Stimulated activated CD4-positive, alpha-beta T cell treated with anti-CD3 and anti-CD28 coated beads, Interleukin-1b, Interleukin-23, amount 100 ng/mL, for 1 hour (primary cell): ENCODE data around the gene MAPKAPK3.

ENCODE experiments used
- DNase-seq, 2 donors: peaks; one replicate each; pipeline ENCODE4 v3.0.0-alpha.2; 2020; ENCODE audit warnings: low read depth in 2 of 2

Gene MAPKAPK3

GRCh38 chr3:50617096-50617791 lies at the start of gene MAPKAPK3:
MAPKAPK3 (plus strand) TSS chr3:50617151; CDS start chr3:50617566, 415 bp downstream.
- DNase-seq, result no peak

GRCh38 chr3:50567386-50568167 lies 49.4 kb upstream of the MAPKAPK3 start, which contains the start of gene C3orf18:
C3orf18 (minus strand) TSS chr3:50567747; CDS start chr3:50565699, 2,048 bp downstream.
- DNase-seq, result peak; percentile 86 to 90

GRCh38 chr3:50568947-50569749 lies 47.8 kb upstream of the MAPKAPK3 start, which contains the start of gene HEMK1:
HEMK1 (plus strand) TSS chr3:50569522; CDS start chr3:50571105, 1,583 bp downstream.
- peak; percentile 76 to 81 for DNase-seq

GRCh38 chr3:50570508-50571279 lies 46.3 kb upstream of the MAPKAPK3 start:
- DNase-seq, result no peak

- DNase-seq, result no peak
Measured at GRCh38 chr3:50571486-50571885, 45.5 kb upstream of the MAPKAPK3 start.

- DNase-seq, result peak; percentile 54 to 73
Measured at GRCh38 chr3:50572158-50572557, 44.8 kb upstream of the MAPKAPK3 start.

GRCh38 chr3:50572801-50573371 lies 44.1 kb upstream of the MAPKAPK3 start:
- DNase-seq, result no peak

- DNase-seq, result no peak
Measured at GRCh38 chr3:50573566-50574443, 43.1 kb upstream of the MAPKAPK3 start.

GRCh38 chr3:50574444-50574831 lies 42.5 kb upstream of the MAPKAPK3 start:
- no peak for DNase-seq

GRCh38 chr3:50575372-50575771 lies 41.6 kb upstream of the MAPKAPK3 start:
- no peak for DNase-seq

- no peak for DNase-seq
Measured at GRCh38 chr3:50577348-50577747, 39.6 kb upstream of the MAPKAPK3 start.

GRCh38 chr3:50580683-50581458 lies 36.1 kb upstream of the MAPKAPK3 start:
- no peak for DNase-seq

- DNase-seq, result no peak
Measured at GRCh38 chr3:50581459-50581842, 35.5 kb upstream of the MAPKAPK3 start.

- no peak for DNase-seq
Measured at GRCh38 chr3:50582083-50582482, 34.9 kb upstream of the MAPKAPK3 start.

- DNase-seq, result no peak
Measured at GRCh38 chr3:50583897-50584296, 33.1 kb upstream of the MAPKAPK3 start.

GRCh38 chr3:50584391-50584790 lies 32.6 kb upstream of the MAPKAPK3 start:
- DNase-seq, result no peak

- no peak for DNase-seq
Measured at GRCh38 chr3:50585919-50586762, 30.8 kb upstream of the MAPKAPK3 start.

GRCh38 chr3:50586763-50587070 lies 30.2 kb upstream of the MAPKAPK3 start:
- no peak for DNase-seq
